NOMO-1 treated with DMSO at 0.1 percent for 48 hours (cell line): Measurements from ENCODE around the gene PNO1.

Experiments
- DNase-seq: peaks from one replicate; lab custom pipeline; 2025; ENCODE audit not compliant: unreplicated experiment; lab: John Stamatoyannopoulos, UW

The PNO1 gene

DNA sequence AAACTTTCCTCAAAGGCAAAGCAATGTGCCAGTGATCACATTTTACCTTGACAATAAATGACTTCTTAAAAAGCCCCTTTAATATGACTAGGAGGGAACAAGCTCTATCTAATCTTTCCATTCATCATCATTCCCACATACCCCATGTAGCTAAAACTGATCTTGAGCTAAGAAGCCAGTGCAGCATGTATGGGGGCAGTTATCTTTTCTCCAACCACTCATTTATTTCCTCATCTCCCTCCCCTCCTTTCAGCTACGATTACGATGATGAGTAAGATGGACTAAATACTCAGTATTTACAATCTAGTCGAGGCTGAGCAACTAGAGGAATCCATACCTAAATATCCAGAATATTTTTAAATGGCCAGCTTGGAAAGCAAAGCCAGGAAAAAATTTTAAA lies 35.5 kb downstream of the PNO1 start:
- no peak for DNase-seq

DNA sequence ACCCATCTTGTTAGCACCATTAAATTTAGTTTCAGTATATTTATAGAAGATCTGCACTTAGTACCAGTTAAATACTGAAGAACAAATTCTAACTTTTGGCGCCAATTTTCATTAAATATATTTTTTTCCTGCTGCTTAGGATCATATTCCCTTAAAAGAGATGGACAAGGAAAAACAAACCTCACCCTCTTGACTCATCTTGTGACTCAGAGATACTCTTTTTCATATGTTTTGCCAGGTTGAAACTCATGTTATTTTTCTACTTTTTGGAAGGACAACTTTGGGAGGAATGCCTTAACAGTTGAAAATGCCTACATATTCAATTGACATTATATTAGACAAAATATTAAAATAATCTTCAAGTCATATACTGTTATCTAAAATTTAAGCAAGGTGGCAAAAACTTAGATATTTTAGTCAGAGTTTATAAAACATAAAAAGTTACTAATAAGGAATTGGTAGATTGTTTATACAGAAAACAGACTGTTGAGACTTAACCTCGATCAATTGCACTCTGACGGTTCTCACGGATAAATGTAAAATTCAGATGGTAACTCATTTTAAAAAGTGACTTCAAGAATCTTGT lies 36.2 kb downstream of the PNO1 start:
- DNase-seq = no peak

DNA sequence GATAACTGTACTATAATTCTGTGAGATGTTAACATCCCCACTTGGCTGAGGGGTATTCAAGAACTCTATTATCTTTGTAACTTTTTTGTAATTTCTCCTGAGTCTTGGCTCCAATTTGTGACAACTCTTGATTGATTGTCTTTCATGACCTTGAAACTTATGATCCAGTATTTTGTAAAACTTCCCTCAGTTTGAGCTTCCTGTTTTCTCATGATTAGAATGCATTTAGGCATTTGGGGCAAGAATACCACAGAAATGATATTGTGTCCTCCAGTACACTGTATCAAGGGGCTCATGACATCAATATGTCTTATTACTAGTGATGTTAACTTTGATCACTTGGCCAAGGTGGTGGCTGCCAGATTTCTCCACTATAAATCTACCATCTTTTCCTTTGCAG lies 37.4 kb downstream of the PNO1 start:
- DNase-seq = peak; percentile 8

DNA sequence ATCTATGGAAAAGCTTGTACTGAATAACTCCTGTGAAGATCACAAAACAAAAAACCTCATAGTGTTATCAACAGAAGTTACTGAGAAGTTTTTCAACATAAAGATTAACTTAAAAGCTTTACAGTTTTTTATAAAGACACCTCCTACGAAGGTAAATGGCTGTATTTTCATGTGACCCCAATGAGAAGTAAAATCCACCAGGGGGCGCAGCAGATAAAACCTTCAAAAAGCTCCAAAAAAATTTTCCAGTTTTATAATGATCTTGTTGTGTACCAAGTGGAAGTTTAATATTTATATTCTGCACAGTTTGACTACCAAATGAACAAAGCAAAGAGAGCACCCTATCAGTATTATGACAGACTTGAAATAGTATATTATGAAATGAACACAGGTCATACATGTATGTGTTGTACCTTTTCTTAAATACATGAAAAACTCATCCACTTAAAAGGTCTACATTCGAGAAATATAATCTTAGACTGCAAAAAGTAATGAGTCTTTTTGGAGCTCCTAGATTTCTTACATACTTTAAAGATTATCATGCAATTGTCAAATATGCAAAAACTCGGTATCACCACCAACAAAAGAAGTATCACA lies 38.5 kb downstream of the PNO1 start:
- DNase-seq = peak; percentile 45

DNA sequence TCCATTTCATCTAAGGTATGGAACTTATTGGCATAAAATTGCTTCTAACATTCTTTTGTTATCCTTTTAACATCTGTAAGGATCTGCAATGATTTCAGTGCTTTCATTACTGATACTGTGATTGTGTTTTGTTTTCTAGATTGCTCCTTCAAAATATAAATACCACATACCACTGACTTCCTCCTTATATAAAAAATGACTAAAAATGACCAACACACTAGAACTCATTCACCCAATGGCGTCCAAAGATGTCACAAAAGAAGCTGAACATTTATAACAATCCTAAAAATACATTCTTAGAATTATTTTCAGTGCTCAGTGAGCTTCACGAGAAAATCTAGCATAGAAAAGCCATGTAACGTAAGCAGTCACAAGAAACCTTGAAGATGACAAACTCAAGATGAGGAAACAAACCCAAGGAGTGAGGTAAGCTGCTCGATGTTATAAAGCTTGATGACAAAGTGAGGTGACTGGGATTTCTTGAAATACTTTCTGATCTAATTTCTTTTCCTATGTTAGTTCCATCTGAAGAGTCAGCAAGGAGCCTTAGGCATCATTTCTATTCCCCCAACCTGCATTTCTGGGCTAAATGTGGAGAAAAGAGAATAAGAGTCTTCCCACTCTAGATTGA lies 42.6 kb downstream of the PNO1 start:
- DNase-seq = peak; percentile 22

DNA sequence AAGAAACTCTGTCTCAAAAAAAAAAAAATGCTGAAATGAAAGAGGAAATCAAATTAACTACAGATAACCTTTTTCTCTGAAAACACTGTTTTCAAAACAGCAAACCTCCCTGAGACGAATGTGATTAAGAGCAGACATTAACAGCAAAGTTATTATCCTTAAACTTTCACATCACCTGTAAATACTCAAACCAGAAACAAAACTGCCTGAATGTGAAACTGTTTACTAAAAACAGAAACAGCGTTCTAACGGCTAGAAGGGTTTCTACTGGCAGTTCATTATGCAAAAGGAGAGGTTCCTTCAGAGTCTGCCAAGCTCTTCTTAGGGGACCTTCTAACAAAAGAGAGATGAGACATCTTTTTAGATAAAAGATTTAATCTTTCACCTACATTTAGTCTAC lies 45.9 kb downstream of the PNO1 start:
- peak; percentile 16 for DNase-seq

DNA sequence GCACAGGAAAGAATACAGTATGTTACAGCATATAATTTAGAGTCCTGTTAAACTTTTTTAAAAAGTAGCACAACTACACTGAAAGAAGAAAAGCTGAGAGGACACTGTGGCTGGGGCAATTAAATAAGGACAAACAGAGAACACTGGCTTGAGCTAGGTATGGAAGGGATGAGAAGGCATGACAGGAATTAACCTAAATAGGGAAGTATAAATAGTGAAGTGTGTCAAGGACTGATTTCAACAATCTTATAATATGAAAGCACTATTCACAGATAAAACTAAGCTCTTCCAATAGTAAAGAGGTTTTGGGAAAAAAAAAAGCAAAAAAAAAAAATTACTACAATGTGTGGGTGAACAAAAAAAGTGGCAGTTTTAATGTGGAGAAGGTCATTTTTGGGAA lies 49.1 kb downstream of the PNO1 start:
- peak; percentile 57 for DNase-seq

DNA sequence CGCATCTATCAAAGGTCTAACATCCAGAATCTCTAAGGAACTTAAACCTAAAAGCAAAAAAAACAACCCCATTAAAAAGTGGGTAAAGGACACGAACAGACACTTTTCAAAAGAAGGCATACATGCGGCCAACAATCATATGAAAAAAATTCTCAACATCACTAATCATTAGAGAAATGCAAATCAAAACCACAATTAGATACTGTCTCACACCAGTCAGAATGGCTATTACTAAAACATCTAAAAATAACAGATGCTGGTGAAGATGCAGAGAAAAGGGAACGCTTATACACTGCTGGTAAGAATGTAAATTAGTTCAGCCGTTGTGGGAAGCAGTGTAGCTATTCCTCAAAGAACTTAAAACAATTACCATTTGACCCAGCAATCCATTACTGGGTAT lies 56.7 kb downstream of the PNO1 start:
- no peak for DNase-seq

DNA sequence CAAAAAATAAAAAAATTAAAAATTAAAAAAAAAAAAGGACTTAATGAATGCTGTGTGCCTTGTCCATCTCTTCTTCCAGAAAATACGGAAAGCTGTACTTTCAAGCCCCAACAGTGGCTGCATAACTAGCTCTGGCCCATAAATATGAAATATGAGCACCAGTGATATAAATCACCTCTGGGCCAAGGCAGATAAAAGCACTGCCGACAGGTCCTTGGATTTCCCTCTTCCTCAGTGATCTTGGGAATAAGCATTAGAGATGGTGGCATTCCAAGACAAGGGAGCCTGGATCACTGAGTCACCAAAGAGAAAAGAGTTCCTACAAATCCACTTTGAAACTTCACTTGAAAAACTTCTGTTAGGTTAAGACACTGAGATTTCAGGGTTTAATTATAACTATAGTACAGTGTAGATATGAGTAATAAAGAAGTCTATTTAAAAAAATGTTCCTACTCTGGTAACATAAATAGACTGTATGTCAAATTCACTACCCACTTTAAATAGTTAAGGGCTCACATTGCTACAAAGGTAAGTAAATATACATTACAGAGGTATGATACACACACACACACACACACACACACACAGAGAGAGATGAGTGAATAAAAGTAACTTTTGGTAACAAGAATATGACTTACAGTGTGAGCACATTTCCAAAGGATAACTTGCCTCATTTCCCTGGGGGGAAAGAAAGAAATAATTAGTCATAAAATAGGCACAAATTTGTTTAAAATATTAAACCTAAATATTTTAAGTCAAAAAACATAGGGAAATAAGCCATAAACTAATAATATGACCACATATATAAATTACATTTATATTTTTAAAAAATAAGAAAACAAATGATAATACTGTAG lies 59.0 kb downstream of the PNO1 start:
- DNase-seq = no peak

DNA sequence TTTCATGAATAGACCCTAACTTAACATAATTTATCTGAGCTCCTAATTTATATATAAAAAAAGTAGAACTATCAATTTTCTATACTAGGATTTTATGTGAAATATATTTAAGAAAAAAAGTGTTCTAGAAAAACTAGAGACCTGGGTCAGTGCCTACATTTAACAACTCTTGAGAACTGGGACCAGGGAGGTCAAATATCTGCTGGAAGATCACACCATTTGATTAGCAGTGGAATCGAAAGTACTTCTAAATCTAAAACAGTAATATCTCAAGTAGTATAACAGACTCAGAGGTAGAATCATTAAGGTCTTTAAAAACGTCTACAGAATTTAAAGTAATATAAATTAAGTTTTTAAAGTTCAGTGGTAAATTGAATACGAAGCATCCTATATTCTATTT lies 60.0 kb downstream of the PNO1 start:
- no peak for DNase-seq

DNA sequence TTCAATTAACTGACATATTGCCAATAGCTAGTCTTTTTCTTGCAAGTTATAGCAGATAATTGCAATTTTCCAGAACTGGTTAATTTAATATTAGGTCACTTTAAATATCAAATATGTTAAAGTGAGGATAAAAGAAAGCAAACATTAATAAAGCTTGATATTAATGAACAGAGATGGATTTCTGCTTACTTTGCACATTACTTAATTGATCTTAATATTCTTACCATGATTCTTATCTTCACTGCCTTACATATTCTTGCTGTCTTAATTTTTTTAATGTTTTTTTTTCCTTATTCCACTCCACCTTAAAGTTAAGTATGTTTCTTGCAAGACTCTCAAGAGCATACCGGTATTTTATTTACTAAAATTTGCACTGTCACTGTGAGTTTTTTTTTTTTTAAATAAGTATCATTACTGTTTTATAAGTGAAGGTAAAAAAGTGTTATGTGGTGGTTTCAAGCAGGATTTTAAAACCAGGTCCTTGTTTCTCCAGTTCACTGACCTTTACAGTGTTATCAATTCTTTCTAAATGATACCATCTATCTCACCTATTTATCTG lies 60.7 kb downstream of the PNO1 start:
- DNase-seq = no peak

DNA sequence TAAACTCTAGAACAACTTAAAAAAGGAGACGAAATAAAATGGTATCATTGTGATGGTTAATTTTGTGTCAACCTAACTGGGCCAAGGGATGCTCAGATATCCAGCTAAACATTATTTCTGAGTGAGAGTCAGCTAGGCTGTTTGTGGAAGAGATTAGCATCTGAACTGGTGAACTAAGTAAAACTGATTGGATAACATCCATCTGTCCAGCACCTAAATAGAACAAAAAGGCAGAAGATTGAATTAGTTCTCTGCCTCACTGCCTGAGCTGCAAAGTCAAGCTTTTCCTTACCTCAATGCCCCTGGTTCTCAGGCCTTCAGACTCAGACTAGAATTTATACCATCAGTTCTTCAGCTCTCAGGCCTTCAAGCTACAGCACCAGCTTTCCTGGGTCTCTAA lies 64.6 kb downstream of the PNO1 start:
- no peak for DNase-seq

DNA sequence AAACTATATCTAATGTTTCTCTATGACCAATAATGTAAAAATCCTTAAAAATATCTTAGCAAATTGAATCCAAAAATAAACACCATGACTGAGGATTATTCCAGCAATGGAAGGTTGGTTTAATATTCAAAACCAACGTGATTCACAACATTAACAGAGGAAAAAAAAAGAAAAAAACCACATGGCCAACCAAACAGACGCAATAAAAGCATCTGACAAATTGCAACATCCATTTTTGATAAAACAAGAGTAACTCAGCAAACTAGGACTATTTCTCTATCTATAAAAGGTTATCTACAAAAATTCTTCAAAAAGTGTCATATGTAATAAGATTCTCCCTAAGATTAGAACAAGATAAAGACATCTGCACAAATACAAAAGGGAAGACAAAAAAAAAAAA lies 65.7 kb downstream of the PNO1 start:
- DNase-seq = no peak

DNA sequence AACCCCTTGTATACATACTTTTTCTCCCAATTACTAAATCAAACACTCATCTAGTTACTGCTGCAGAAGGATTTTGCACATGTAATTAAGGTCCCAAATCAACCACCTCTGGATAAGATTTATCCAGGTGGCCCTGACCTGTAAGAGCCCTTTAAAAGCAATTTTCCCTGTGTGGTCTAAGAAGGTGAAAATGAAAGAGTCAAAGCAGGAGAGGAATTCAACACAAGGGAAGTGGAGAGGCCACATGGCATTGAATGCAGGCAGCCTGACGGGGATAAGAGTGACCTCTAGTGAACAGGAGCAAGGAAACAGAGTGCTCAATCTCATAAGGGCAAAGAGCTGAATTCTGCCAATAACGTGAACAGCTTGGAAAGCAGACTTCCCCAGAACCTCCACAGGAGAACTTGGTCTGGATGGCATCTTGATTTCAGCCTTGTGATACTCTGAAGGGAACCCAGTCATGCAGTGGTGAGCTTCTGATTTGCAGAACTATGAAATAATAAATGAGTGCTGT lies 67.5 kb downstream of the PNO1 start:
- peak; percentile 39 for DNase-seq
